Endothelial cell of umbilical vein (primary cell): ENCODE measurements around the gene CDS2. TPM values are rescaled to one million over a fixed set of nuclear protein-coding genes. Genes with fewer than 3 reads are reported as not detected.

Experiments
- BruUV-seq: library from RNA; stranded (reverse); fragments of 400-500 nt; replicated peaks from 2 replicates; lab custom pipeline; 2021; lab: Mats Ljungman, UMichigan
- CTCF ChIA-PET: fragments of 300-600, 350-600 bp; sonication (Branson Sonifier 250); formaldehyde crosslinking; loops from one replicate; lab custom pipeline; 2021; ENCODE audit warnings: antibody characterized with exemption, inconsistent platforms; lab: Charles Lee
- POLR2A ChIA-PET: fragments of 300-600, 350-600 bp; sonication (Branson Sonifier 250); formaldehyde crosslinking; loops from one replicate; lab custom pipeline; 2021; ENCODE audit warnings: antibody characterized with exemption, inconsistent platforms; lab: Charles Lee
- DNase-seq: peaks from one replicate; pipeline ENCODE4 v3.0.0-alpha.2; 2011; ENCODE audit warnings: low read depth, low spot score
- FAIRE-seq: peaks from 2 replicates; lab custom pipeline; 2011; peaks lifted over from hg19 to GRCh38; lab: Jason Lieb, UNC
- H2AFZ ChIP-seq: 2 replicates; pipeline ENCODE4 v1.6.0; 2012; ENCODE audit warnings: low read depth, low read length, control low read depth, inconsistent platforms
- H3K27ac ChIP-seq: 2 replicates; pipeline ENCODE4 v1.5.1; 2011; ENCODE audit warnings: low read depth, mild to moderate bottlenecking, control low read depth, low read length, moderate library complexity; ENCODE audit not compliant: insufficient read depth
- H3K27me3 ChIP-seq, 2 experiments: 2 replicates each; pipeline versions ENCODE4 v1.6.0 to v1.6.1; 2011; ENCODE audit warnings: low read length in 2 of 2, mixed read lengths in 1 of 2; ENCODE audit not compliant: control insufficient read depth in 2 of 2, insufficient read depth in 2 of 2
- H3K36me3 ChIP-seq, 2 experiments: 2 replicates in 1 of 2; 3 replicates in 1 of 2; pipeline ENCODE4 v1.5.1; 2011; ENCODE audit warnings: low read length in 2 of 2, mild to moderate bottlenecking in 1 of 2, moderate library complexity in 1 of 2; ENCODE audit not compliant: control insufficient read depth in 2 of 2, insufficient read depth in 2 of 2; ENCODE audit errors: extremely low read depth in 1 of 2
- H3K4me1 ChIP-seq: 3 replicates; pipeline ENCODE4 v1.5.1; 2011; ENCODE audit warnings: mild to moderate bottlenecking, low read length; ENCODE audit not compliant: control insufficient read depth, insufficient read depth; ENCODE audit errors: extremely low read depth
- H3K4me2 ChIP-seq: 2 replicates; pipeline ENCODE4 v1.6.1; 2011; ENCODE audit warnings: low read length, control low read depth, mixed read lengths; ENCODE audit not compliant: insufficient read depth
- H3K4me3 ChIP-seq, 3 experiments: fragments of 200-600 bp in 1 of 3; sonication (generic), shearing (Covaris generic) in 1 of 3; replicated peaks in 1 of 3; 2 replicates each; pipeline ENCODE4 v1.5.1; 2011 to 2016; ENCODE audit warnings: control low read depth in 3 of 3, low read length in 3 of 3, mild to moderate bottlenecking in 2 of 3, inconsistent platforms in 1 of 3, low read depth in 1 of 3, moderate library complexity in 1 of 3; ENCODE audit not compliant: insufficient read depth in 1 of 3
- H3K79me2 ChIP-seq: 2 replicates; pipeline ENCODE4 v1.6.0; 2012; ENCODE audit warnings: low read length, inconsistent platforms; ENCODE audit not compliant: control insufficient read depth, insufficient read depth
- H3K9ac ChIP-seq: replicated peaks from 2 replicates; pipeline ENCODE3; 2011; ENCODE audit warnings: low read length, control low read depth; ENCODE audit not compliant: insufficient read depth; ENCODE audit errors: extremely low read depth
- H3K9me1 ChIP-seq: replicated peaks from 3 replicates; pipeline ENCODE4 v1.6.0; 2011; ENCODE audit warnings: mild to moderate bottlenecking, low read length; ENCODE audit not compliant: control insufficient read depth, insufficient read depth; ENCODE audit errors: extremely low read depth
- H3K9me3 ChIP-seq: replicated peaks from 2 replicates; pipeline ENCODE4 v1.5.1; 2012; ENCODE audit warnings: low read length, inconsistent platforms; ENCODE audit not compliant: control insufficient read depth, insufficient read depth
- H4K20me1 ChIP-seq: replicated peaks from 2 replicates; pipeline ENCODE3; 2011; ENCODE audit warnings: mild to moderate bottlenecking, low read length; ENCODE audit not compliant: control insufficient read depth, insufficient read depth; ENCODE audit errors: extremely low read depth
- EZH2 ChIP-seq: IDR thresholded peaks from 2 replicates; pipeline ENCODE4 v1.6.1; 2012; ENCODE audit warnings: borderline replicate concordance, low read depth, mild to moderate bottlenecking, moderate library complexity, low read length, inconsistent platforms; ENCODE audit not compliant: severe bottlenecking
- FOS ChIP-seq: IDR thresholded peaks from 2 replicates; pipeline ENCODE4 v1.6.1; 2011; ENCODE audit warnings: mild to moderate bottlenecking, low read length, moderate library complexity, borderline replicate concordance; ENCODE audit not compliant: insufficient read depth
- GATA2 ChIP-seq: IDR thresholded peaks from 2 replicates; pipeline ENCODE4 v1.7.0; 2011; ENCODE audit warnings: low read depth, mild to moderate bottlenecking, moderate library complexity, mixed read lengths, low read length; ENCODE audit not compliant: insufficient read length, insufficient read depth
- JUN ChIP-seq: IDR thresholded peaks from 2 replicates; pipeline ENCODE4 v1.6.1; 2011; ENCODE audit warnings: borderline replicate concordance, low read depth; ENCODE audit not compliant: insufficient read length, insufficient read depth
- MYC ChIP-seq: IDR thresholded peaks from one replicate; pipeline ENCODE4 v1.6.1; 2011; ENCODE audit warnings: mild to moderate bottlenecking, low read depth, low read length
- POLR2A ChIP-seq: IDR thresholded peaks from 2 replicates; pipeline ENCODE4 v1.6.1; 2012; ENCODE audit warnings: low read depth, mild to moderate bottlenecking, control low read depth, low read length
- POLR2AphosphoS5 ChIP-seq: IDR thresholded peaks from 2 replicates; pipeline ENCODE4 v1.6.1; 2012; ENCODE audit warnings: low read depth, mild to moderate bottlenecking, control low read depth, low read length, moderate library complexity; ENCODE audit not compliant: insufficient read depth
- dilution Hi-C: fragments of 300-500 bp; cut with MboI; formaldehyde crosslinking; loops from one replicate; pipeline ENCODE4 v1.15.0; 2019; ENCODE audit warnings: low sequenced_read_pairs; ENCODE audit not compliant: extremely low pct_ligation_motif_present
- intact Hi-C: fragments of 100-400 bp; cut with micrococcal nuclease; formaldehyde crosslinking; loops from one replicate; pipeline ENCODE4 v1.10.0; 2022
- polyA plus RNA-seq, 4 experiments: library from polyadenylated mRNA; depleted of rRNA in 3 of 4; stranded (reverse) in 3 of 4; unstranded in 1 of 4; fragments of >200 nt; gene quantifications; 2 replicates each; pipeline versions ENCODE4 v1.2.1 to v1.2.3, GENCODE V29; 2011 to 2012; ENCODE audit warnings: missing spikeins in 1 of 4
- total RNA-seq: library from RNA; stranded (reverse); gene quantifications from 2 replicates; pipeline ENCODE4 v1.2.3, GENCODE V29; 2021
- TF ChIP-seq, protein P1 (sequence below): IDR thresholded peaks from 2 replicates; pipeline ENCODE4 v1.6.1; 2011; ENCODE audit not compliant: insufficient read depth, insufficient read length
- TF ChIP-seq, protein P2 (sequence below), 2 donors: IDR thresholded peaks; 1 replicate in 1 of 2; 2 replicates in 1 of 2; pipeline ENCODE4 v1.5.1; 2011; ENCODE audit warnings: low read length in 2 of 2, mild to moderate bottlenecking in 2 of 2, moderate library complexity in 2 of 2, control low read depth in 1 of 2, inconsistent platforms in 1 of 2, low read depth in 1 of 2; ENCODE audit not compliant: insufficient read depth in 1 of 2; ENCODE audit errors: extremely low read depth in 1 of 2

CDS2 gene
- total and polyA plus RNA-seq, 2 donors (not counting 3 experiments of a cell fraction or from before 2014, with no cell fraction given), result 47.0 to 49.0 TPM

DNA sequence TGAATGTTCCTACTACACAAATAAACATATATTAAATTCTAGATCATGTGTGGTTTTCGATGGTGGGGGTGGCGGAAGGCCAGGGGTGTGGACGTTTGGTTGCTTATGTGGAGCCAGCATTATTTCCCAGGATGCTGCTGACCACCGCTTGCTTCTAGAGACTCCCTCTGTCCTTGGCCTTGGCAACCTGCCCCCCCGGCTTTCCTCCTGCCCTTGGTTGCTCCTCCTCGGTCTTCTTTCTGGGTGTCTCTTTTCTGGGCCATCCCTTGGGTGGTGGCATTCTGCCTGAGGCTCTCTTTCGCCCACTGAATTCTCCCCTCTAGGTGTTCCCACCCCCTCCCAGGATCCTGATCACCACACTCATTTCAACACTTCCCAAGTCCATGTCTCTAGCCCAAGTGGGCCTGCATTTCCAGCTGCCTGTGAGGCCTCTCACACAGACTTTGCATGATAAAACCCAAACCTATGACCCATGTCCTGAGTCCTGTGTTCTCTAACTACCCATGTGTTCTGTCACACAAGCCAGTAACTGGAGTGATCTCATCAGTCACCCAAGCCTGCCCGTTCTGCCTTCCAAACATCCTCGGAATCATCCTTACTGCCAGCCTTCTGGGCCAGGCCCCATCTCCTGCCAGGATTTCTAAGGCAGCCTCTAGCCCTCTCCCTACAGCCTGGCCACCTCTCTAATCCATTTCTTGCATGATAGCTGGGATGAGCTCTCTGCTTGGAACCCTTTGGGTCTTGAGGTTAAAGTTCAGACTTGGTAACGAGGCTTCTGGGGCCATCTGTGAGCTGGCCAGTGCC is 71.2 kb downstream of the CDS2 start:
- Histone ChIP-seq H4K20me1 (no peaks in the 10 kb centered on the region), H3K27ac (no peak overlapping the region), H3K36me3 (peaks cover 0 to 6% of the 10 kb centered on the region in 2 experiments), H3K9ac (no peak overlapping the region), H3K9me3 (no peaks in the 10 kb centered on the region), H2AFZ (no peak overlapping the region), H3K4me3 (no peak overlapping the region), H3K79me2 (no peaks in the 10 kb centered on the region), H3K9me1 (no peaks in the 10 kb centered on the region), H3K27me3 (no peaks in the 10 kb centered on the region), H3K4me1 (no peaks in the 10 kb centered on the region), H3K4me2 (no peak overlapping the region)
- TF ChIP-seq JUN (no peak), POLR2A (no peak), EZH2 (no peak), MYC (no peak), FOS (no peak), POLR2AphosphoS5 (no peak), GATA2 (no peak)
- TF ChIP-seq, protein P1, sequence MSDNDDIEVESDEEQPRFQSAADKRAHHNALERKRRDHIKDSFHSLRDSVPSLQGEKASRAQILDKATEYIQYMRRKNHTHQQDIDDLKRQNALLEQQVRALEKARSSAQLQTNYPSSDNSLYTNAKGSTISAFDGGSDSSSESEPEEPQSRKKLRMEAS, result no peak
- TF ChIP-seq, protein P2, sequence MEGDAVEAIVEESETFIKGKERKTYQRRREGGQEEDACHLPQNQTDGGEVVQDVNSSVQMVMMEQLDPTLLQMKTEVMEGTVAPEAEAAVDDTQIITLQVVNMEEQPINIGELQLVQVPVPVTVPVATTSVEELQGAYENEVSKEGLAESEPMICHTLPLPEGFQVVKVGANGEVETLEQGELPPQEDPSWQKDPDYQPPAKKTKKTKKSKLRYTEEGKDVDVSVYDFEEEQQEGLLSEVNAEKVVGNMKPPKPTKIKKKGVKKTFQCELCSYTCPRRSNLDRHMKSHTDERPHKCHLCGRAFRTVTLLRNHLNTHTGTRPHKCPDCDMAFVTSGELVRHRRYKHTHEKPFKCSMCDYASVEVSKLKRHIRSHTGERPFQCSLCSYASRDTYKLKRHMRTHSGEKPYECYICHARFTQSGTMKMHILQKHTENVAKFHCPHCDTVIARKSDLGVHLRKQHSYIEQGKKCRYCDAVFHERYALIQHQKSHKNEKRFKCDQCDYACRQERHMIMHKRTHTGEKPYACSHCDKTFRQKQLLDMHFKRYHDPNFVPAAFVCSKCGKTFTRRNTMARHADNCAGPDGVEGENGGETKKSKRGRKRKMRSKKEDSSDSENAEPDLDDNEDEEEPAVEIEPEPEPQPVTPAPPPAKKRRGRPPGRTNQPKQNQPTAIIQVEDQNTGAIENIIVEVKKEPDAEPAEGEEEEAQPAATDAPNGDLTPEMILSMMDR (IDR thresholded peaks at IDR 0.05; ENCODE audit: extremely low read depth in 1 of 2, insufficient read depth in 1 of 2, low read depth in 1 of 2, low read length in 2 of 2), result no peak
- intact Hi-C loops (no loop called here), dilution Hi-C loops (no loop called here)
- ChIA-PET CTCF (interaction anchor here (0.6 to 1.1 kb wide), 3 partner anchors 24 to 565 kb away, joined by 3 to 6 read pairs (median 4); partner anchors contain the start of gene CDS2), POLR2A (no interaction called here)
- no TSS peak for BruUV-seq
- DNase-seq (no peak), FAIRE-seq (no peak)
